ENCODE data around the gene PZP. TPM values are rescaled to one million over a fixed set of nuclear protein-coding genes. Genes with fewer than 3 reads are reported as not detected.

PZP gene
- total and polyA plus RNA-seq, 10 of the 15 experiments (the other 5 are each of a cell fraction or from before 2014, with no cell fraction given), result not detected

- H4K20me1 ChIP-seq (ENCODE audit: control insufficient read depth, insufficient read depth), result no peaks in the 10 kb centered on the region
- H3K79me2 ChIP-seq (ENCODE audit: control insufficient read depth, insufficient read depth, low read length), result no peaks in the 10 kb centered on the region
- H3K4me2 ChIP-seq (ENCODE audit: control insufficient read depth, insufficient read depth), result no peak overlapping the region
- H2AFZ ChIP-seq (ENCODE audit: control insufficient read depth, low read depth, low read length), result no peak overlapping the region
- ChIA-PET POLR2A (no interaction called here), CTCF (no interaction called here), RAD21 (ENCODE audit: unreplicated experiment) (no interaction called here), SMC1A (ENCODE audit: uncharacterized antibody, unreplicated experiment) (no interaction called here)
- 0 out of 4 replicates have a peak, but pooled peaks cover 0 to 2% of the 10 kb centered on the region in 2 experiments for H3K27me3 ChIP-seq (replicated peaks in 1 of 2; ENCODE audit: control insufficient read depth in 2 of 2, insufficient read depth in 2 of 2, low read length in 1 of 2)
- ATAC-seq (no peak), FAIRE-seq (no peak), DNase-seq (ENCODE audit: low read depth, low spot score) (no peak)
- intact Hi-C loops (cut with micrococcal nuclease; ENCODE audit: unreplicated experiment), result no loop called here
- TF ChIP-seq SIN3A (IDR thresholded peaks at IDR 0.05; ENCODE audit: low read depth, low read length), result no peak
- TF ChIP-seq NR2F1 (conservative IDR thresholded peaks at IDR 0.05), result no peak
- TF ChIP-seq SMARCA5 (IDR thresholded peaks at IDR 0.05), result no peak
- no peak for TF ChIP-seq SUZ12 (IDR thresholded peaks at IDR 0.05; ENCODE audit: unreplicated experiment)
- no peak for TF ChIP-seq MTA2 (IDR thresholded peaks at IDR 0.05; ENCODE audit: low read depth)
- no peak for TF ChIP-seq BCL11A (IDR thresholded peaks at IDR 0.05; ENCODE audit: low read depth, low read length)
- TF ChIP-seq IRF4 (IDR thresholded peaks at IDR 0.05; ENCODE audit: low read depth, low read length), result no peak
- no peak for TF ChIP-seq NBN (IDR thresholded peaks at IDR 0.05)
- TF ChIP-seq BMI1 (IDR thresholded peaks at IDR 0.05; ENCODE audit: borderline replicate concordance), result no peak
- TF ChIP-seq MEF2A (IDR thresholded peaks at IDR 0.05; ENCODE audit: insufficient read depth, low read depth, low read length), result no peak
- TF ChIP-seq USF2 (IDR thresholded peaks at IDR 0.05; ENCODE audit: borderline replicate concordance, low read depth, low read length), result no peak
- TF ChIP-seq ELK1 (IDR thresholded peaks at IDR 0.05; ENCODE audit: low read depth, low read length), result no peak
- no TSS peak for BruUV-seq (replicated peaks)
- in situ Hi-C loops (cut with MboI), result no loop called here
- H3K27ac ChIP-seq (ENCODE audit: control insufficient read depth, insufficient read depth), result no peak overlapping the region
- WGBS (ENCODE audit: insufficient coverage, insufficient replicate concordance, low lambda C conversion rate, missing lambda C conversion rate), result 73% methylated on average over 14 of the region's 14 CpGs
- no peak overlapping the region for H3K9ac ChIP-seq (ENCODE audit: control insufficient read depth, insufficient read depth, low read length)
- no peaks in the 10 kb centered on the region for H3K9me3 ChIP-seq (replicated peaks; ENCODE audit: control insufficient read depth, insufficient read depth, low read length)
- no peak overlapping the region for H3K4me3 ChIP-seq
- no peaks in the 10 kb centered on the region for H3K4me1 ChIP-seq (ENCODE audit: control insufficient read depth, insufficient read depth, low read length)
- no peaks in the 10 kb centered on the region for H3K36me3 ChIP-seq (ENCODE audit: control insufficient read depth in 2 of 2, insufficient read depth in 2 of 2, low read length in 1 of 2)
These were observed 84.3 kb downstream of the PZP start for GRCh38 chr12:9123781-9124382.
